Medulla oblongata (tissue), 1 donor: ENCODE measurements around the gene PLAU.
"Not testable (repeated sequence)": the region's sequence is repeated elsewhere in the genome, so short reads cannot be mapped to it uniquely, and the experiment has no call there.

Source experiments
- DNase-seq: peaks from one replicate; pipeline ENCODE4 v3.0.0-alpha.2; 2015; ENCODE audit errors: extremely low spot score

Gene PLAU

GRCh38 chr10:73898730-73899410 lies 12.1 kb upstream of the PLAU start:
- DNase-seq, result no peak

- DNase-seq, result no peak
Observed at GRCh38 chr10:73899423-73899822, 11.5 kb upstream of the PLAU start.

GRCh38 chr10:73900064-73900463 lies 10.9 kb upstream of the PLAU start:
- peak; percentile 54 for DNase-seq

GRCh38 chr10:73901261-73901660 lies 9.7 kb upstream of the PLAU start:
- DNase-seq, result no peak

- DNase-seq, result peak; percentile 17
Observed at GRCh38 chr10:73902351-73902750, 8.6 kb upstream of the PLAU start.

GRCh38 chr10:73905256-73906020 lies 5.5 kb upstream of the PLAU start:
- no peak for DNase-seq

- peak; percentile 43 for DNase-seq
Observed at GRCh38 chr10:73906524-73907447, 4.1 kb upstream of the PLAU start.

GRCh38 chr10:73907841-73908517 lies 3.0 kb upstream of the PLAU start:
- DNase-seq, result peak; percentile 51

- DNase-seq, result peak; percentile 43
Observed at GRCh38 chr10:73908853-73909539, 1.9 kb upstream of the PLAU start.

- DNase-seq, result no peak
Observed at GRCh38 chr10:73909540-73910115, 1.3 kb upstream of the PLAU start.

GRCh38 chr10:73910401-73910763 lies 550 bp upstream of the PLAU start:
- no peak for DNase-seq

- DNase-seq, result no peak
Observed at GRCh38 chr10:73911553-73912004, 647 bp downstream of the PLAU start.

- DNase-seq, result no peak
Observed at GRCh38 chr10:73914036-73914435, 3.1 kb downstream of the PLAU start.

- no peak for DNase-seq
Observed at GRCh38 chr10:73915206-73915851, 4.4 kb downstream of the PLAU start.

- no peak for DNase-seq
Observed at GRCh38 chr10:73916761-73917470, 6.0 kb downstream of the PLAU start.

GRCh38 chr10:73917566-73918305 lies 6.8 kb downstream of the PLAU start:
- DNase-seq, result no peak

GRCh38 chr10:73919481-73919880 lies 8.5 kb downstream of the PLAU start:
- not testable (repeated sequence) for DNase-seq

GRCh38 chr10:73920089-73920488 lies 9.2 kb downstream of the PLAU start:
- DNase-seq, result peak; percentile 72
